WTC11 (cell line): ENCODE data around the gene BUD13. TPM values are rescaled to one million over a fixed set of nuclear protein-coding genes. Genes with fewer than 3 reads are reported as not detected.

ENCODE experiments used
- ATAC-seq: fragments of 200-7000 bp; cut with Tn5 transposase; 2 replicates; pipeline ENCODE4 v1.10.0; 2021; ENCODE audit warnings: mild to moderate bottlenecking, moderate library complexity
- CTCF ChIA-PET: fragments of 300-600 bp; sonication (Branson Sonifier 250); formaldehyde crosslinking; loops from one replicate; lab custom pipeline; 2021; ENCODE audit warnings: antibody characterized with exemption; lab: Charles Lee
- POLR2A ChIA-PET: fragments of 350-600 bp; sonication (Branson Sonifier 250); formaldehyde crosslinking; loops from one replicate; lab custom pipeline; 2021; ENCODE audit warnings: antibody characterized with exemption; lab: Charles Lee
- DNase-seq: peaks from one replicate; pipeline ENCODE4 v3.0.0; 2021; ENCODE audit warnings: low spot score
- H3K27ac Mint-ChIP-seq: 2 replicates; pipeline ENCODE4 v1.8.0; 2021; ENCODE audit warnings: mixed read lengths
- H3K27me3 Mint-ChIP-seq: 2 replicates; pipeline ENCODE4 v1.8.0; 2021; ENCODE audit warnings: low read depth, mild to moderate bottlenecking, moderate library complexity, mixed read lengths
- H3K36me3 Mint-ChIP-seq: 2 replicates; pipeline ENCODE4 v1.8.0; 2021; ENCODE audit warnings: mixed read lengths
- H3K4me1 Mint-ChIP-seq: 2 replicates; pipeline ENCODE4 v1.8.0; 2022; ENCODE audit warnings: mixed read lengths
- H3K4me3 Mint-ChIP-seq: 2 replicates; pipeline ENCODE4 v1.8.0; 2021; ENCODE audit warnings: mild to moderate bottlenecking, moderate library complexity, mixed read lengths
- H3K9me3 Mint-ChIP-seq: 2 replicates; pipeline ENCODE4 v1.8.0; 2021; ENCODE audit warnings: mixed read lengths
- AFF4 ChIP-seq: sonication (generic); formaldehyde crosslinking; IDR thresholded peaks from 2 replicates; pipeline ENCODE4 v1.8.1; 2023; ENCODE audit warnings: mild to moderate bottlenecking, missing genetic modification reagents, borderline replicate concordance
- AR ChIP-seq: fragments of 250-450 bp; sonication (Bioruptor Pico); IDR thresholded peaks from 2 replicates; pipeline ENCODE4 v1.9.0; 2021; ENCODE audit warnings: mild to moderate bottlenecking
- ATF2 ChIP-seq: sonication (generic); formaldehyde crosslinking; IDR thresholded peaks from 2 replicates; pipeline ENCODE4 v1.8.1; 2022; ENCODE audit warnings: low read depth, missing genetic modification reagents, borderline replicate concordance
- CBFB ChIP-seq: sonication (generic); formaldehyde crosslinking; IDR thresholded peaks from 2 replicates; pipeline ENCODE4 v1.8.1; 2022; ENCODE audit warnings: mild to moderate bottlenecking, low read depth, missing genetic modification reagents
- CTCF ChIP-seq: fragments of 200-600 bp; IDR thresholded peaks from 2 replicates; pipeline ENCODE4 v1.8.0; 2022; ENCODE audit warnings: antibody characterized with exemption
- E2F5 ChIP-seq: sonication (generic); formaldehyde crosslinking; IDR thresholded peaks from 2 replicates; pipeline ENCODE4 v1.8.1; 2022; ENCODE audit warnings: mild to moderate bottlenecking, moderate library complexity, missing genetic modification reagents
- EMX1 ChIP-seq: fragments of 250-450 bp; sonication (Bioruptor Pico); IDR thresholded peaks from 2 replicates; pipeline ENCODE4 v1.8.0; 2021; ENCODE audit warnings: mild to moderate bottlenecking
- FOXP1 ChIP-seq: sonication (generic); formaldehyde crosslinking; IDR thresholded peaks from 2 replicates; pipeline ENCODE4 v1.8.0; 2022; ENCODE audit warnings: missing genetic modification reagents, mild to moderate bottlenecking, moderate library complexity, borderline replicate concordance
- JAZF1 ChIP-seq: fragments of 250-450 bp; sonication (Bioruptor Pico); IDR thresholded peaks from 2 replicates; pipeline ENCODE4 v1.9.0; 2021; ENCODE audit warnings: moderate library complexity, mild to moderate bottlenecking, inconsistent platforms
- MAX ChIP-seq: sonication (generic); formaldehyde crosslinking; IDR thresholded peaks from 2 replicates; pipeline ENCODE4 v1.8.0; 2022; ENCODE audit warnings: mild to moderate bottlenecking, missing genetic modification reagents
- MLX ChIP-seq: sonication (generic); formaldehyde crosslinking; IDR thresholded peaks from 2 replicates; pipeline ENCODE4 v1.8.1; 2023; ENCODE audit warnings: mild to moderate bottlenecking, missing genetic modification reagents, moderate library complexity
- MXD4 ChIP-seq: fragments of 250-450 bp; sonication (Bioruptor Pico); IDR thresholded peaks from 2 replicates; pipeline ENCODE4 v1.8.0; 2021; ENCODE audit warnings: mild to moderate bottlenecking, moderate library complexity, borderline replicate concordance
- NFYB ChIP-seq: sonication (generic); formaldehyde crosslinking; conservative IDR thresholded peaks from 2 replicates; pipeline ENCODE4 v1.8.0; 2022; ENCODE audit warnings: low read depth, missing genetic modification reagents
- PREB ChIP-seq: sonication (generic); formaldehyde crosslinking; IDR thresholded peaks from 2 replicates; pipeline ENCODE4 v1.8.1; 2022; ENCODE audit warnings: mild to moderate bottlenecking, missing genetic modification reagents, moderate library complexity, borderline replicate concordance
- RELA ChIP-seq: sonication (generic); formaldehyde crosslinking; IDR thresholded peaks from 2 replicates; pipeline ENCODE4 v1.8.1; 2022; ENCODE audit warnings: missing genetic modification reagents, mild to moderate bottlenecking, borderline replicate concordance
- SMAD4 ChIP-seq: sonication (generic); formaldehyde crosslinking; IDR thresholded peaks from 2 replicates; pipeline ENCODE4 v1.8.0; 2022; ENCODE audit warnings: mild to moderate bottlenecking, missing genetic modification reagents
- SOX15 ChIP-seq: fragments of 250-450 bp; sonication (Bioruptor Pico); IDR thresholded peaks from 2 replicates; pipeline ENCODE4 v1.9.0; 2021; ENCODE audit warnings: mild to moderate bottlenecking
- TCF7 ChIP-seq: sonication (generic); formaldehyde crosslinking; IDR thresholded peaks from 2 replicates; pipeline ENCODE4 v1.8.0; 2022; ENCODE audit warnings: mild to moderate bottlenecking, low read depth, missing genetic modification reagents, moderate library complexity
- ZMAT4 ChIP-seq: fragments of 250-450 bp; sonication (Bioruptor Pico); IDR thresholded peaks from 2 replicates; pipeline ENCODE4 v1.9.0; 2021; ENCODE audit warnings: mild to moderate bottlenecking
- ZNF121 ChIP-seq: sonication (generic); formaldehyde crosslinking; IDR thresholded peaks from 2 replicates; pipeline ENCODE4 v1.8.0; 2023; ENCODE audit warnings: missing genetic modification reagents
- ZNF232 ChIP-seq: sonication (generic); formaldehyde crosslinking; IDR thresholded peaks from 2 replicates; pipeline ENCODE4 v1.8.0; 2022; ENCODE audit warnings: mild to moderate bottlenecking, missing genetic modification reagents
- total RNA-seq: library from RNA; stranded (reverse); gene quantifications from 3 replicates; pipeline ENCODE4 v1.2.3, GENCODE V29; 2021

BUD13 gene
- total RNA-seq, 1 experiment from 2014 or later: 20.7 TPM

GRCh38 chr11:116725434-116726221 is 47.2 kb downstream of the BUD13 start (continued):
- TF ChIP-seq ATF2: no peak
- no peak for TF ChIP-seq ZNF121 (CRISPR knock-in tag)
- TF ChIP-seq SOX15 (CRISPR knock-in tag): no peak
- no peak for TF ChIP-seq TCF7 (CRISPR knock-in tag)
- no peak for TF ChIP-seq CBFB (CRISPR knock-in tag)
- no peak for TF ChIP-seq E2F5
- no peak for TF ChIP-seq AFF4
- no peak for TF ChIP-seq MAX
- no peak for TF ChIP-seq FOXP1 (CRISPR knock-in tag)
- TF ChIP-seq RELA (CRISPR knock-in tag): no peak
- no peak for TF ChIP-seq PREB
- no peak for TF ChIP-seq MXD4 (CRISPR knock-in tag)

GRCh38 chr11:116724813-116725212 is 48.0 kb downstream of the BUD13 start:
- Mint-ChIP-seq H3K36me3 (no peaks in the 10 kb centered on the region), H3K27ac (no peak overlapping the region), H3K4me1 (peaks cover 6% of the 10 kb centered on the region), H3K4me3 (no peak overlapping the region), H3K27me3 (peaks cover 5% of the 10 kb centered on the region), H3K9me3 (no peaks in the 10 kb centered on the region)
- DNase-seq (no peak), ATAC-seq (no peak)
- POLR2A ChIA-PET: no interaction called here
- CTCF ChIA-PET: interaction anchor here (1.0 to 1.1 kb wide), 2 partner anchors 10 to 33 kb away, joined by 3 read pairs; no protein-coding TSS in a partner anchor
- no peak for TF ChIP-seq NFYB (CRISPR knock-in tag)
- TF ChIP-seq EMX1 (CRISPR knock-in tag): no peak
- no peak for TF ChIP-seq ZNF121 (CRISPR knock-in tag)
- TF ChIP-seq FOXP1 (CRISPR knock-in tag): no peak
- TF ChIP-seq MXD4 (CRISPR knock-in tag): no peak
- no peak for TF ChIP-seq SMAD4 (CRISPR knock-in tag)
- TF ChIP-seq AR (CRISPR knock-in tag): no peak
- TF ChIP-seq JAZF1 (CRISPR knock-in tag): no peak
- no peak for TF ChIP-seq CTCF
- TF ChIP-seq MLX (CRISPR knock-in tag): no peak
- no peak for TF ChIP-seq E2F5
- TF ChIP-seq ZMAT4 (CRISPR knock-in tag): no peak
- no peak for TF ChIP-seq ZNF232 (CRISPR knock-in tag)
